ENCODE measurements around the gene KLHDC1.

GRCh38 chr14:49653508-49653907 is 39.4 kb upstream of the KLHDC1 start:
- TF ChIP-seq MEF2A (IDR thresholded peaks at IDR 0.05; ENCODE audit: borderline replicate concordance, low read depth) = no peak
- TF ChIP-seq CTCF (IDR thresholded peaks at IDR 0.05) = no peak
- no peak for TF ChIP-seq MXI1 (IDR thresholded peaks at IDR 0.05; ENCODE audit: low read depth, low read length)
- TF ChIP-seq FOXM1 (IDR thresholded peaks at IDR 0.05; ENCODE audit: low read depth) = no peak
- TF ChIP-seq FOSL2 (IDR thresholded peaks at IDR 0.05; ENCODE audit: borderline replicate concordance, low read depth) = no peak
- no peak for TF ChIP-seq EP300 (IDR thresholded peaks at IDR 0.05; ENCODE audit: borderline replicate concordance in 1 of 2, low read depth in 1 of 2, low read length in 1 of 2)

Measured in SK-N-SH (cell line).